HepG2 (cell line): ENCODE results near the gene MFSD8. TPM values are rescaled to one million over a fixed set of nuclear protein-coding genes. Genes with fewer than 3 reads are reported as not detected.

ENCODE experiments used
- HMGXB4 ChIP-seq, 2 experiments: sonication (generic) in 1 of 2; formaldehyde crosslinking in 1 of 2; IDR thresholded peaks; 2 replicates each; pipeline versions ENCODE4 v1.4.0 to v1.6.1; 2018 to 2020; ENCODE audit warnings: missing genetic modification reagents in 2 of 2, borderline replicate concordance in 1 of 2, low read depth in 1 of 2, mild to moderate bottlenecking in 1 of 2, missing biosample characterization in 1 of 2
- IRF9 ChIP-seq: sonication (generic); formaldehyde crosslinking; IDR thresholded peaks from 2 replicates; pipeline ENCODE4 v1.8.0; 2022; ENCODE audit warnings: missing genetic modification reagents, mild to moderate bottlenecking, borderline replicate concordance
- MNT ChIP-seq: fragments of 450-650 bp; IDR thresholded peaks from 2 replicates; pipeline ENCODE4 v1.6.1; 2016
- MXD1 ChIP-seq: sonication (generic); formaldehyde crosslinking; IDR thresholded peaks from 2 replicates; pipeline ENCODE4 v1.4.0; 2020; ENCODE audit warnings: mild to moderate bottlenecking, missing genetic modification reagents
- NBN ChIP-seq: fragments of 450-650 bp; conservative IDR thresholded peaks from 2 replicates; pipeline ENCODE4 v1.6.1; 2017
- NRL ChIP-seq: sonication (generic); formaldehyde crosslinking; IDR thresholded peaks from 2 replicates; pipeline ENCODE4 v1.5.0; 2020; ENCODE audit warnings: missing genetic modification reagents, mild to moderate bottlenecking, moderate library complexity, borderline replicate concordance
- PITX1 ChIP-seq: sonication (generic); formaldehyde crosslinking; IDR thresholded peaks from 2 replicates; pipeline ENCODE4 v1.5.1; 2020; ENCODE audit warnings: mild to moderate bottlenecking, missing genetic modification reagents
- POLR2AphosphoS2 ChIP-seq: IDR thresholded peaks from 2 replicates; pipeline ENCODE4 v1.6.1; 2011; ENCODE audit warnings: low read depth, low read length, improper control_type of control experiment
- RNF2 ChIP-seq: fragments of 450-650 bp; conservative IDR thresholded peaks from 2 replicates; pipeline ENCODE4 v1.6.1; 2016; ENCODE audit warnings: low read depth
- TBL1XR1 ChIP-seq: fragments of 150-350 bp; IDR thresholded peaks from 2 replicates; pipeline ENCODE4 v1.6.1; 2014; ENCODE audit warnings: borderline replicate concordance, low read length; ENCODE audit not compliant: partially characterized antibody
- TFAP4 ChIP-seq: sonication (generic); IDR thresholded peaks from 2 replicates; pipeline ENCODE4 v1.6.1; 2016; ENCODE audit warnings: low read depth, borderline replicate concordance
- TOE1 ChIP-seq: sonication (generic); formaldehyde crosslinking; IDR thresholded peaks from 2 replicates; pipeline ENCODE4 v1.4.0; 2020; ENCODE audit warnings: mild to moderate bottlenecking, missing genetic modification reagents
- TRIM22 ChIP-seq: fragments of 450-650 bp; IDR thresholded peaks from 2 replicates; pipeline ENCODE4 v1.6.1; 2017
- ZNF138 ChIP-seq: sonication (generic); formaldehyde crosslinking; IDR thresholded peaks from 2 replicates; pipeline ENCODE4 v1.5.0; 2020; ENCODE audit warnings: mild to moderate bottlenecking, low read depth, missing genetic modification reagents
- ZNF276 ChIP-seq: sonication (generic); formaldehyde crosslinking; IDR thresholded peaks from 2 replicates; pipeline ENCODE4 v1.4.0; 2020; ENCODE audit warnings: mild to moderate bottlenecking, low read depth, missing genetic modification reagents
- ZNF501 ChIP-seq: sonication (generic); formaldehyde crosslinking; IDR thresholded peaks from 2 replicates; pipeline ENCODE4 v1.5.1; 2020; ENCODE audit warnings: mild to moderate bottlenecking, moderate library complexity, missing genetic modification reagents
- ZNF572 ChIP-seq: sonication (generic); formaldehyde crosslinking; IDR thresholded peaks from 2 replicates; pipeline ENCODE4 v1.5.1; 2020; ENCODE audit warnings: mild to moderate bottlenecking, missing genetic modification reagents
- ZNF788 ChIP-seq: sonication (generic); formaldehyde crosslinking; IDR thresholded peaks from 2 replicates; pipeline ENCODE4 v1.5.0; 2020; ENCODE audit warnings: mild to moderate bottlenecking, missing genetic modification reagents, borderline replicate concordance
- ZNF816 ChIP-seq: sonication (generic); formaldehyde crosslinking; IDR thresholded peaks from 2 replicates; pipeline ENCODE4 v1.8.0; 2022; ENCODE audit warnings: missing genetic modification reagents, mild to moderate bottlenecking, borderline replicate concordance
- polyA plus RNA-seq, 8 experiments: library from polyadenylated mRNA; depleted of rRNA in 3 of 8; stranded (reverse) in 7 of 8; unstranded in 1 of 8; fragments of >200 nt; fragmentation: Illumina TruSeq in 4 of 8; extraction: Trizol in 4 of 8; gene quantifications; 2 replicates each; pipeline versions ENCODE4 v1.2.1 to v1.2.3, GENCODE V29; 2011 to 2016; ENCODE audit warnings: low read depth in 4 of 8, missing spikeins in 1 of 8, mixed read lengths in 1 of 8; ENCODE audit not compliant: insufficient read depth in 1 of 8
- total RNA-seq, 5 experiments: library from RNA; depleted of rRNA; stranded (reverse); fragments of >200 nt; fragmentation: Illumina TruSeq; extraction: Trizol; gene quantifications; 2 replicates each; pipeline ENCODE4 v1.2.3, GENCODE V29; 2016; ENCODE audit warnings: low read depth in 1 of 5

The MFSD8 gene
- total and polyA plus RNA-seq, 2 of the 13 experiments (the other 11 are each of a cell fraction or from before 2014, with no cell fraction given): 24.8 to 25.5 TPM

- TF ChIP-seq ZNF276 (CRISPR knock-in tag) (no peak), ZNF816 (CRISPR knock-in tag) (0 out of 2 replicates have a peak, but pooled peaks have one; percentile 66), TBL1XR1 (no peak), ZNF788 (CRISPR knock-in tag) (peak; percentile 75; the same call in 1 of the 2 replicates), ZNF138 (CRISPR knock-in tag) (no peak), MXD1 (CRISPR knock-in tag) (no peak), TRIM22 (no peak), HMGXB4 (CRISPR knock-in tag; IDR thresholded peaks at IDR 0.05; ENCODE audit: borderline replicate concordance in 1 of 2, low read depth in 1 of 2) (peak; percentile 87 to 93; a peak in 3 of 4 replicates), TOE1 (CRISPR knock-in tag) (no peak), NRL (peak; percentile 51; the same call in 1 of the 2 replicates), IRF9 (CRISPR knock-in tag) (no peak), NBN (no peak), MNT (peak; percentile 78), ZNF572 (CRISPR knock-in tag) (peak; percentile 43; the same call in 1 of the 2 replicates), RNF2 (no peak; the same call in 1 of the 2 replicates), PITX1 (CRISPR knock-in tag) (peak; percentile 54; the same call in 1 of the 2 replicates), ZNF501 (CRISPR knock-in tag) (peak; percentile 70), TFAP4 (no peak; the same call in 1 of the 2 replicates), POLR2AphosphoS2 (no peak)
Observed at GRCh38 chr4:127965062-127965802, at the start of gene MFSD8, which contains the start of gene ABHD18 (continued).
